BJ (cell line): Measurements from ENCODE around the gene LVRN. TPM values are rescaled to one million over a fixed set of nuclear protein-coding genes. Genes with fewer than 3 reads are reported as not detected.

ENCODE experiments used
- CTCF ChIA-PET: fragments of 350-600 bp; formaldehyde crosslinking; extraction: SDS; loops from one replicate; lab custom pipeline; 2021; ENCODE audit warnings: antibody characterized with exemption, inconsistent platforms; lab: Yijun Ruan, JAX
- POLR2A ChIA-PET: fragments of 300-600 bp; sonication (Branson Sonifier 250); formaldehyde crosslinking; extraction: SDS; loops from one replicate; lab custom pipeline; 2021; ENCODE audit warnings: antibody characterized with exemption; lab: Charles Lee
- DNase-seq: peaks from one replicate; pipeline ENCODE4 v3.0.0-alpha.2; 2011; ENCODE audit warnings: low read depth
- H3K27me3 ChIP-seq: 2 replicates; pipeline ENCODE4 v1.6.0; 2011; ENCODE audit warnings: low read length; ENCODE audit not compliant: control insufficient read depth, insufficient read depth
- H3K36me3 ChIP-seq: 2 replicates; pipeline ENCODE4 v1.5.1; 2011; ENCODE audit warnings: low read length; ENCODE audit not compliant: control insufficient read depth, insufficient read depth
- H3K4me3 ChIP-seq: 2 replicates; pipeline ENCODE4 v1.5.1; 2011; ENCODE audit warnings: low read depth, mild to moderate bottlenecking, control low read depth, low read length
- polyA plus RNA-seq: library from polyadenylated mRNA; depleted of rRNA; stranded (reverse); fragments of >200 nt; gene quantifications from 2 replicates; pipeline ENCODE4 v1.2.3, GENCODE V29; 2011
- TF ChIP-seq, protein P1 (sequence below): IDR thresholded peaks from 2 replicates; pipeline ENCODE4 v1.5.1; 2011; ENCODE audit warnings: low read depth, mild to moderate bottlenecking, control low read depth, inconsistent platforms, low read length, moderate library complexity; ENCODE audit not compliant: insufficient read depth

LVRN gene
- polyA plus RNA-seq, 1 experiment: 0.05 TPM

GRCh38 chr5:116045821-116046220, 83.5 kb downstream of the LVRN start:
- TF ChIP-seq, protein P1, sequence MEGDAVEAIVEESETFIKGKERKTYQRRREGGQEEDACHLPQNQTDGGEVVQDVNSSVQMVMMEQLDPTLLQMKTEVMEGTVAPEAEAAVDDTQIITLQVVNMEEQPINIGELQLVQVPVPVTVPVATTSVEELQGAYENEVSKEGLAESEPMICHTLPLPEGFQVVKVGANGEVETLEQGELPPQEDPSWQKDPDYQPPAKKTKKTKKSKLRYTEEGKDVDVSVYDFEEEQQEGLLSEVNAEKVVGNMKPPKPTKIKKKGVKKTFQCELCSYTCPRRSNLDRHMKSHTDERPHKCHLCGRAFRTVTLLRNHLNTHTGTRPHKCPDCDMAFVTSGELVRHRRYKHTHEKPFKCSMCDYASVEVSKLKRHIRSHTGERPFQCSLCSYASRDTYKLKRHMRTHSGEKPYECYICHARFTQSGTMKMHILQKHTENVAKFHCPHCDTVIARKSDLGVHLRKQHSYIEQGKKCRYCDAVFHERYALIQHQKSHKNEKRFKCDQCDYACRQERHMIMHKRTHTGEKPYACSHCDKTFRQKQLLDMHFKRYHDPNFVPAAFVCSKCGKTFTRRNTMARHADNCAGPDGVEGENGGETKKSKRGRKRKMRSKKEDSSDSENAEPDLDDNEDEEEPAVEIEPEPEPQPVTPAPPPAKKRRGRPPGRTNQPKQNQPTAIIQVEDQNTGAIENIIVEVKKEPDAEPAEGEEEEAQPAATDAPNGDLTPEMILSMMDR: no peak
- no peak for DNase-seq
- Histone ChIP-seq H3K4me3 (no peak overlapping the region), H3K36me3 (no peaks in the 10 kb centered on the region), H3K27me3 (peaks cover 2% of the 10 kb centered on the region; the same call in 1 of the 2 replicates)
- ChIA-PET CTCF (no interaction called here), POLR2A (no interaction called here)

DNA sequence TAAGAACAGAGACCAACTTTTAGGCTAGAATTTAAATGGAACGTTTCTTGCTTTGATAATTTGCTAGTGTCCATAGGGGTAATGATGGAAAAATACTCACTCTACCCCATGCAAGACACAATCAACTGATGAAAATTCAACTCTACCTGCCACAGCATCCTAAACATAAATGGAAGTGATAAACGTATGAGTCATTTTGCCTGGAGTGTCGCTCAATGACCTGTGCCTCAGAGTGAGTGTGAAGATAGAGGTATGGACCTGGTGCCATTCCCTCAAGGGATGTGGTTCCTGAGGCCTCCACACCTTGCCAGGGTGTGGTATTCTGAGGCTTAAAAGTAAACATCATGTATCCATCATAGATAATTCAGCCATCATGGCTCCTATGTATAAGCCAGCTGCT, 84.0 kb downstream of the LVRN start:
- H3K4me3 ChIP-seq: no peak overlapping the region
- ChIA-PET CTCF (no interaction called here), POLR2A (no interaction called here)
- DNase-seq: no peak
- TF ChIP-seq, protein P1: no peak
- peaks cover 2% of the 10 kb centered on the region; the same call in 1 of the 2 replicates for H3K27me3 ChIP-seq
- H3K36me3 ChIP-seq: no peaks in the 10 kb centered on the region

- Histone ChIP-seq H3K36me3 (no peaks in the 10 kb centered on the region), H3K4me3 (no peak overlapping the region), H3K27me3 (peaks cover 2% of the 10 kb centered on the region; the same call in 1 of the 2 replicates)
- CTCF ChIA-PET: no interaction called here
- DNase-seq: no peak
- TF ChIP-seq, protein P1: no peak
- POLR2A ChIA-PET: no interaction called here
Measured at GRCh38 chr5:116046823-116047222, 84.5 kb downstream of the LVRN start.

DNA sequence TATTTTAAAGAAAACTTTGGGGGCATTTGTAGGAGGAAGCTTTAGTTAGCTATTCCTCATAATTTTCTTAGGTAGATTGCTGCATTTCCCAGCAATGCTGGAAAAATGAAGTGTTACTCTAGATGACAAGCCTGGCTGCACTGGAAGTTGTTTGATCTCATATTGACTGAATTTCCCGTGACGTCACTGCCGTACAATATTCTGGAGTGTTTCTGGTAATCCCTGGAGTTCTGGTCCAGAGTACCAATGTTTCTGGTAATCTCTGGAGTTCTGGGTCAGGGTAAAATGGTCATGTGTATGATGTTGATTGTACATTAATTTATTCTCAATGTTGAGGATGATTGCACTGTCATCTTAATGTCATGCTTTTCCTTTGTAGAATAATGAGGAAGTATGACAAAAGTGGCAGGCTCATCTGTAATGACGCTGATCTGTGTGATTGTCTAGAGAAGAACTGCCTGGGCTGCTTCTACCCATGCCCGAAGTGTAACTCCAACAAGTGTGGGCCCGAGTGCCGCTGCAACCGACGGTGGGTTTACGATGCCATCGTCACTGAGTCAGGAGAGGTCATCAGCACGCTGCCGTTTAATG, 96.2 kb downstream of the LVRN start:
- H3K27me3 ChIP-seq: peaks cover 1% of the 10 kb centered on the region; the same call in 1 of the 2 replicates
- no peak for DNase-seq
- H3K4me3 ChIP-seq: no peak overlapping the region
- TF ChIP-seq, protein P1: no peak
- H3K36me3 ChIP-seq: no peaks in the 10 kb centered on the region
- POLR2A ChIA-PET: no interaction called here
- CTCF ChIA-PET: no interaction called here

GRCh38 chr5:116062352-116062751, 100.1 kb downstream of the LVRN start:
- H3K27me3 ChIP-seq: peaks cover 1% of the 10 kb centered on the region; the same call in 1 of the 2 replicates
- TF ChIP-seq, protein P1: no peak
- ChIA-PET CTCF (no interaction called here), POLR2A (no interaction called here)
- no peak overlapping the region for H3K4me3 ChIP-seq
- no peak for DNase-seq
- H3K36me3 ChIP-seq: no peaks in the 10 kb centered on the region
